NOMO-1 treated with dmso at 0.1 percent for 144 hours (cell line): Measurements from ENCODE around the gene NRG2.

Source experiments
- DNase-seq: peaks from one replicate; lab custom pipeline; 2025; ENCODE audit not compliant: unreplicated experiment; lab: John Stamatoyannopoulos, UW

The NRG2 gene

DNA sequence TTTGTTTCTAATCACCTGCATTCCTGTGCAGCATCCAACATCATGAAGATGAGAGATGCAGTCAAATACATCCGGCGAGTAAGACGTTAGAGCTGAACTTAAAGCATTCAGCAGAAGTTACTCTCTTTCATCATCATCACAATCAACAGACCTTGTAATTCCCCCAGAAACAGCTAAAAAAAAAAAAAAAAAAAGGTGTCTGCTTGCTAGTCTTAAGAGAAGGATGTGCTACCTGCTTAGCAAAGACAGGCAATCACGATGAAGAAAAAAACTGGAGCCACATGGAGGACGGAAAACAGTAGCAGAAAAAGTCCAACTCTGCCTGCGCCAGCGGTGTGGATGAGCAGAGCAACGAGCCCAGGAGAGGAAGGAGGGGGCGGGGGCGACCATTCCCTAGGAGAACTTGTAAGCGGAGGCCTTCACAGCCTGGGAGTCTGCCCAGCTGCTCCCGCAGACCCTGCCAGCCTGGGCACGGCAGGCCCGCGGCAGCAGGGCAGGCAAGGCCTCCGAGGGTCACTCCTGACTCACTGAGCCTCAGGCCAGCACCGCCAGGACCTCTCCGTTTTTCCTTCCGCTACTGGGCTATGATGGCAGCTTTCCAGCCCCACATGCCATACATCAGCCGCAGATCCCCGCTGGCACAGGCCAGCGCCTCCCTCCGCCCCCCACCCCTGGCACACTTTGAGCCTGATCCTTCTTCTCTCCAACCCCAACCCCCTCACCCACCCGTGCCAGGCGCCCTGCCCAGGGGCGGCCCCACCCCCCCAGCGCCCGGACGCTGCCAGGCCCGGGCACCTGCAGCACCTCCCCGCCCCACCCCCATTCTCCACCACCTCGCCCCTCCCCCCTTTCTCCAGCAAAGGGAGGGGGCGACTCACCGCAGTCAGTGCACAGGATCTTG is 1.4 kb downstream of the NRG2 start:
- DNase-seq: no peak

GRCh38 chr5:140041099-140041491 is 2.0 kb downstream of the NRG2 start:
- no peak for DNase-seq

DNA sequence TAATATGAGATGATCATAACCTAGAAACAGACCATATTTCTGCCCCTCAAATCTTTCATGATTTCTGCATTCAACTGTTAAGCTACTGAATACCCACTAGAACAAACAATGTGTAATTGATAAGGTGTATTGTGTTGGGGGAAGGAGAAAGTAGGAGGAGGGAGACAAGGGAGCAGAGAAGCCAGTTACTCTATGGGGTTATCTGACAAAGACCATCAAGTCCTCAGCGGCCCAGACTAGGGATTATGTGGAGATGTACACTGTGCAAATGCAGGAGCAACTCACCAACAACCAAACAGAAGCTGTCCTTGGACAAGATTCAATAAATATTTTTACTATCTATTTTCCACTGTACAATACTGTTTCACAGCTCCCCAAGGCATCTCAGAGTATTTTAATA is 2.7 kb downstream of the NRG2 start:
- DNase-seq: no peak

DNA sequence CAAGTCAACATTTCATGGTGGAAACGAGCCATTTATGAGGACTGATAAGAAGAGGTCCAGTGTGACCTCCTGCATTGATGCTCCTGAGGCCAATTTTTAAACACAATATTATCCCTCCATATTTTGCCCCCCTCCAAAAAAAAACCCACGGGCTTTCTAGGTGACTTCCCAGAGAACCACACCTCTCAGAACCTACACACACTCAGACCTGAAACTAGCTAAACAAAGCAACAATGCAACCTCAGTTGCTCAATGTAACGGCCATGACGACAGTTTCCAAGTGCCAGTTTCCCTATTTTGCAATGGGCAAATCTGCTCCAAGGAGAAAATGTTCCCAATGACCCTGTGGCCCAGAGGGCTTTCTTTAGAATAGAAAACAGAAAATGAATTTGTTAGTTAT is 3.5 kb downstream of the NRG2 start:
- DNase-seq: no peak

- no peak for DNase-seq
These were observed 4.6 kb downstream of the NRG2 start for GRCh38 chr5:140038373-140038957.

DNA sequence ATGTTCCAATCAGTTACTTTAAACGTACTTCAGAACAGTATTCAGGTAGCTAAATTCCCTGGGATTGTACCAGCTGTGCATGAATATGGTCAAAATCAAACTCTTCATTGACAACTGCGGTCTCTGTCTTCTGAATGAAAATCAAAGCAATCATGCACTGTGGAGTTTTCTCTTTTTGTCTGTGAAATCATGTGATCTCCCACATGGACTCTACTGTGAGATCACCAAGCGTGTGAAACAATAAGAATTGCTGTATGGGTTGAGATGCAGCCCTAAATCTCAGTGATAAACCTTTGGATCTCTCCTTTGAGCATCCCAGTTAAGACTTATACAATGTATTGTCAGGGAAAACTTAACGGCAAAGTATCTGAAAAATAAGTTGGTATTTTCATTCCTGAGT is 6.1 kb downstream of the NRG2 start:
- DNase-seq: no peak

DNA sequence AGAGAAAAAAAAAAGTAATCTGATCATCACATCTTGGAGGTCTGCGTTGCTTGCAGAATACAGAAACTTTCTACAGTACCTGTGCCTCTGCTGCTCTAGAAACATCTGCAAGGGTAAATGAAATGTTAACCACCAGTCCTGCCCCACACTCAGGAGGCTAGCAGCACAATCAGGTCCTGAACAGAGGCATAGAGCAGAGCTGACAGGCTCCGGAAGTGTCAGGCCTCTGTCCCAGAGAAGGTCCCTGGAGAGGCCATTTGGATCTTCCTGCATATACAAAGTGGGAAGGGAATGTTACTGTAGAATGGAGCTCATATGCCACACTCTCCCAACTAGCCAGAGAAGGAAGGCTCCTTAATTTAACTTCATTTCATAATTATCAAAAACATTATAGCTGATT is 7.2 kb downstream of the NRG2 start:
- DNase-seq: no peak

DNA sequence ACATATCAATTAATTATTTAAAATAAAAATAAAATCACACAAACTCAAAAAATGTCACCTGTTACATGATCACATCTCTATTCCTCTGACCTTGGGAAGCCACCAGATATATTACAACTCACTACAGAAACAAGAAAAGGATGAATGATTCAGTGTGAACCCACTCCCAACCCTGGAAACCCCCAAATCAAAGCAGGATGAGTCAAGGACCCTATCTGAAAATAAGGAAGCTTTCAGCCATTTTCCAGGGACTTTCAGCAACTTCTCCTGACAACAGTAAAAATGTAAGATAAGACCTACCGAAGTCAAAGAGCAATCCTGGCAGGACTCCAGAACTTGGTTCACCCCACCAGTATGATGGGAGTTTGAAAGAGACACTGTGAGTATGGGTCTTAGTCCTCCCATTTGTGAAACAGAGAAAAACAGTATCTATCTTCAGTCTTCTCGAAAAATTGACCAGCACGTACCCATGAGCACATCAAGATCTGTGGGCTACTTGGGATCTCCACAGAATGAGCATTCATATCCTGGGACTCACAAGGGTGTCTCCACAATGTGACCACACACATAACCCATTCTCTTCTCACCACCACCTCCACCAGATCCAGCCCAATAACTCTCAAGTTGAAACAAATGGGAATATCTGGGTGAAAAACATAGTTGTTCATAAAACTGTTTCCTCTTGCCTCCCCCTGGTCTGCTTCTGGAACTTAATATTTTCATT is 9.9 kb downstream of the NRG2 start:
- DNase-seq: no peak

GRCh38 chr5:140032296-140032695 is 10.8 kb downstream of the NRG2 start:
- DNase-seq: no peak

DNA sequence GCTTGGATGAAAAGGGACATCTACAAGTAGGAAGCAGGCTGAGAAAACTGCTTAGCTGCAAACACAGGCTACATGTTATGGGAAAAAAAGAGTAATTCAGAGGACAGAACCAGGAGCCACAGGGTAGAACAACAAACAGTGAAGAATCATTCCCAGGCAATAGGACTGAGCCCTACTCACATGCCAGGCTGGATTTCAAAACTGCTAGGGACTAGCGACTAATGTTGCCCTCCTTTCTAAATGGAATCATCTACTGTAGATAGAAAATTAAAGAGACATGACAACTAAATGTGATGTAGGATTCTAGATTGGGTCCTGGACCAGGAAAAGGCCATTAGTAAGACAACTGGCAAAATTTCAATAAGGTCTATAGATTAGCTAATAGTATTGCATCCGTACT is 15.3 kb downstream of the NRG2 start:
- no peak for DNase-seq

DNA sequence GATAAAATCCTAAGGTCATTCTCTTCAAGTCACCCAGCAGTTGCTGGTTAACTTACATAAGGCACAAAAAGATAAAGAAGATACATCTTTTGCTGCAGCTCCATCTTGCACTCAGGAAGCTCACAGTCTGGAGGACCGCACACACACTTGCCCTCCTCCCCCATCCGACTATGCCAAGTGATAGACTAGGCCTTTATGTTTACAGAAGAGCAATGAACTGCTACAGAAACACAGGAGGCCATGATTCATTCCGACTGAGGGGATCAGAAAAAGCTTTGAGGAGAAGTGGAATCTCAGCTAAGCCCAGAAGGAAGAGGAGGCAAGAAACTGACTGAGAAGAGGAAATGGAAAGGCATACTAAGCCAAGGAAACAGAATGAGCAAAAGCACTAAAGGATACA is 17.4 kb downstream of the NRG2 start:
- no peak for DNase-seq

GRCh38 chr5:140024928-140025327 is 18.2 kb downstream of the NRG2 start:
- no peak for DNase-seq

GRCh38 chr5:140023611-140024191 is 19.4 kb downstream of the NRG2 start:
- no peak for DNase-seq

- no peak for DNase-seq
These were observed 22.4 kb downstream of the NRG2 start for GRCh38 chr5:140020601-140021177.

GRCh38 chr5:140018920-140019644 is 24.0 kb downstream of the NRG2 start:
- no peak for DNase-seq

GRCh38 chr5:140018517-140018916 is 24.6 kb downstream of the NRG2 start:
- no peak for DNase-seq

DNA sequence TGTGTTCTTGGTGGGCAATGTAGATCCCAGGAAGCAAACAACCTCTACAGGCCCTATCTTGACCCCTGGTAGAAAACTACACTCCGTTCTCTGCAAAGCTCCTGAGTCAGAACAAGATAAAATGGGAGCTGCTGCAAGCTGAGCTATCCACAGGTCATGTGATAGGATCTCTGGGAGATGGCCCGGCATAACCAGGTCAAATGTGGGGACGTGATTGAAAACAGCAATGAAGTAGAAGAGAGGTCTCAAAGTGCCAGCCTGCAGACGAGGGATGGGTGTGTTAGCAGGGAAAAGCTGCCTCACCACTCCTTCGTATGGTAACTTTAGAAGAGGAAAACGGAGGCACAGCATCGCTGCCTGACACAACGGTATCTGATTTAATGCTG is 25.0 kb downstream of the NRG2 start:
- DNase-seq: no peak

GRCh38 chr5:140017397-140018095 is 25.6 kb downstream of the NRG2 start:
- DNase-seq: no peak

DNA sequence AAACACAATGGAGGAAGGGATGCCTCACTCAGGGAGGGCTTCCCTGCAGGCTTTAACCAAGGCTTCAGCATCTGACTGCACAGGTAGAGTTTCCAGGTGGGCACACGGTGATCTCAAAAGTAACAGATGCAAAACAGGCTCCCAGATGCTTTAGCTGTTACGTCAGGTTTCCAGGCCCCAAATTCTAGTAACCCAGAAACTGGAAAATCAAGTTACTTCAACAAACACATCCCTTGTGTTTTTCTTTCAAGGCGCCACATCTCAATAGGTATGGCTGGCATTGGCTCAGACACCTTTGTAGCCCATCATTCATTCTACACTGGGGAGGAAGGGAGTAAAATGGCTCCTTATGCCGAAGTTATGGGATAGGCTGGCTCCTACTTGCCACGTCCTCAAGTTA is 27.4 kb downstream of the NRG2 start:
- DNase-seq: no peak

DNA sequence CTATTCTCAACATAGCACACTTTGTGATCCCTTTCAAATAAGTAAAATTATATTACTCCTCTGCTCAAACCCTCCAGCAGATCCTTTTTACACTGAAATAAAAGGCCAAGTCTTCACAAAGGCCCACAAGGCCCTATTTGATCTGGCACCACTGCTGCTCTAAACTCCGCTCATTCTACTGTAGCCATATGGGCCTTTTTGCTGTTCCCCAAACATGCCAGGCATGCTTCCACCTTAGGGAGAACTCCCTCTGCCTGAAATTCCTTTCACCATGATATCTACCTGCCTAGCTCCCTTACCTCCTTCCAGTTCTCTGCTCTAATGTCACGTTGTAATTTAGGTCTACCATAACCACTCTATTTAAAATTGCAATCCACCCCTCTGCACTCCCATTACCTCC is 28.3 kb downstream of the NRG2 start:
- DNase-seq: no peak
